Endothelial cell of umbilical vein (primary cell): ENCODE results near the gene SORT1. TPM values are rescaled to one million over a fixed set of nuclear protein-coding genes. Genes with fewer than 3 reads are reported as not detected.
"Not testable (repeated sequence)": the region's sequence is repeated elsewhere in the genome, so short reads cannot be mapped to it uniquely, and the experiment has no call there.

Experiments
- BruUV-seq: library from RNA; stranded (reverse); fragments of 400-500 nt; replicated peaks from 2 replicates; lab custom pipeline; 2021; lab: Mats Ljungman, UMichigan
- CTCF ChIA-PET: fragments of 300-600, 350-600 bp; sonication (Branson Sonifier 250); formaldehyde crosslinking; loops from one replicate; lab custom pipeline; 2021; ENCODE audit warnings: antibody characterized with exemption, inconsistent platforms; lab: Charles Lee
- POLR2A ChIA-PET: fragments of 300-600, 350-600 bp; sonication (Branson Sonifier 250); formaldehyde crosslinking; loops from one replicate; lab custom pipeline; 2021; ENCODE audit warnings: antibody characterized with exemption, inconsistent platforms; lab: Charles Lee
- DNase-seq: peaks from one replicate; pipeline ENCODE4 v3.0.0-alpha.2; 2011; ENCODE audit warnings: low read depth, low spot score
- FAIRE-seq: peaks from 2 replicates; lab custom pipeline; 2011; peaks lifted over from hg19 to GRCh38; lab: Jason Lieb, UNC
- H2AFZ ChIP-seq: 2 replicates; pipeline ENCODE4 v1.6.0; 2012; ENCODE audit warnings: low read depth, low read length, control low read depth, inconsistent platforms
- H3K27ac ChIP-seq: 2 replicates; pipeline ENCODE4 v1.5.1; 2011; ENCODE audit warnings: low read depth, mild to moderate bottlenecking, control low read depth, low read length, moderate library complexity; ENCODE audit not compliant: insufficient read depth
- H3K27me3 ChIP-seq, 2 experiments: 2 replicates each; pipeline versions ENCODE4 v1.6.0 to v1.6.1; 2011; ENCODE audit warnings: low read length in 2 of 2, mixed read lengths in 1 of 2; ENCODE audit not compliant: control insufficient read depth in 2 of 2, insufficient read depth in 2 of 2
- H3K36me3 ChIP-seq, 2 experiments: 2 replicates in 1 of 2; 3 replicates in 1 of 2; pipeline ENCODE4 v1.5.1; 2011; ENCODE audit warnings: low read length in 2 of 2, mild to moderate bottlenecking in 1 of 2, moderate library complexity in 1 of 2; ENCODE audit not compliant: control insufficient read depth in 2 of 2, insufficient read depth in 2 of 2; ENCODE audit errors: extremely low read depth in 1 of 2
- H3K4me1 ChIP-seq: 3 replicates; pipeline ENCODE4 v1.5.1; 2011; ENCODE audit warnings: mild to moderate bottlenecking, low read length; ENCODE audit not compliant: control insufficient read depth, insufficient read depth; ENCODE audit errors: extremely low read depth
- H3K4me2 ChIP-seq: 2 replicates; pipeline ENCODE4 v1.6.1; 2011; ENCODE audit warnings: low read length, control low read depth, mixed read lengths; ENCODE audit not compliant: insufficient read depth
- H3K4me3 ChIP-seq, 3 experiments: fragments of 200-600 bp in 1 of 3; sonication (generic), shearing (Covaris generic) in 1 of 3; replicated peaks in 1 of 3; 2 replicates each; pipeline ENCODE4 v1.5.1; 2011 to 2016; ENCODE audit warnings: control low read depth in 3 of 3, low read length in 3 of 3, mild to moderate bottlenecking in 2 of 3, inconsistent platforms in 1 of 3, low read depth in 1 of 3, moderate library complexity in 1 of 3; ENCODE audit not compliant: insufficient read depth in 1 of 3
- H3K79me2 ChIP-seq: 2 replicates; pipeline ENCODE4 v1.6.0; 2012; ENCODE audit warnings: low read length, inconsistent platforms; ENCODE audit not compliant: control insufficient read depth, insufficient read depth
- H3K9ac ChIP-seq: replicated peaks from 2 replicates; pipeline ENCODE3; 2011; ENCODE audit warnings: low read length, control low read depth; ENCODE audit not compliant: insufficient read depth; ENCODE audit errors: extremely low read depth
- H3K9me1 ChIP-seq: replicated peaks from 3 replicates; pipeline ENCODE4 v1.6.0; 2011; ENCODE audit warnings: mild to moderate bottlenecking, low read length; ENCODE audit not compliant: control insufficient read depth, insufficient read depth; ENCODE audit errors: extremely low read depth
- H3K9me3 ChIP-seq: replicated peaks from 2 replicates; pipeline ENCODE4 v1.5.1; 2012; ENCODE audit warnings: low read length, inconsistent platforms; ENCODE audit not compliant: control insufficient read depth, insufficient read depth
- H4K20me1 ChIP-seq: replicated peaks from 2 replicates; pipeline ENCODE3; 2011; ENCODE audit warnings: mild to moderate bottlenecking, low read length; ENCODE audit not compliant: control insufficient read depth, insufficient read depth; ENCODE audit errors: extremely low read depth
- FOS ChIP-seq: IDR thresholded peaks from 2 replicates; pipeline ENCODE4 v1.6.1; 2011; ENCODE audit warnings: mild to moderate bottlenecking, low read length, moderate library complexity, borderline replicate concordance; ENCODE audit not compliant: insufficient read depth
- MAX ChIP-seq: IDR thresholded peaks from 2 replicates; pipeline ENCODE4 v1.6.1; 2011; ENCODE audit not compliant: insufficient read depth, insufficient read length
- MYC ChIP-seq: IDR thresholded peaks from one replicate; pipeline ENCODE4 v1.6.1; 2011; ENCODE audit warnings: mild to moderate bottlenecking, low read depth, low read length
- dilution Hi-C: fragments of 300-500 bp; cut with MboI; formaldehyde crosslinking; loops from one replicate; pipeline ENCODE4 v1.15.0; 2019; ENCODE audit warnings: low sequenced_read_pairs; ENCODE audit not compliant: extremely low pct_ligation_motif_present
- intact Hi-C: fragments of 100-400 bp; cut with micrococcal nuclease; formaldehyde crosslinking; loops from one replicate; pipeline ENCODE4 v1.10.0; 2022
- polyA plus RNA-seq, 4 experiments: library from polyadenylated mRNA; depleted of rRNA in 3 of 4; stranded (reverse) in 3 of 4; unstranded in 1 of 4; fragments of >200 nt; gene quantifications; 2 replicates each; pipeline versions ENCODE4 v1.2.1 to v1.2.3, GENCODE V29; 2011 to 2012; ENCODE audit warnings: missing spikeins in 1 of 4
- total RNA-seq: library from RNA; stranded (reverse); gene quantifications from 2 replicates; pipeline ENCODE4 v1.2.3, GENCODE V29; 2021

The SORT1 gene
- total and polyA plus RNA-seq, 2 donors (not counting 3 experiments of a cell fraction or from before 2014, with no cell fraction given): 6.8 to 17.8 TPM

DNA sequence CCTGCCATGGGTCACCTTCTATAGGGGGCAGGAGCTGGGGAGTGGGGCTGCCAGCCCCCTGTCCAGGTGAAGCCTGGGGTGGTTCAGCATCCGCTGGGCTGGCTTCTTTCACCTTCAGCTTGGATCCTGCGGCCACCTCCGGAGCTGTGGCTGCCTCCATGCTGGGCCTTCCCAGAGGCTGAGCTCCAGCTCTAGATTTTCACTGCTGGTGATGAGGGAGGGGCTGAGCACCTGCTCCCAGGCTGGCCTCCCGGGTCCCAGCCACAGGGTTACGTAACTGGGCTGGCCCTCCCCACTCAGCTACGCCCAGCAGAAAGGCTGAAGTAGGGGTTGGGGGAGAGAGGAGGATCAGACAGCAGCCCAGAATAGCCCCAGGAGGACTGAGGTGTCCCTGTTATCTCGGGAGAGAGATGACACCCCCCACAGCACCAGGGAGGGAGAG, 90.9 kb downstream of the SORT1 start, which contains the start of gene MYBPHL:
TSS of gene MYBPHL (minus strand) at position 180 of the 442 bp plus-strand sequence. CDS start at position 160, 20 bp downstream.
- TF ChIP-seq MYC: no peak
- no peak for TF ChIP-seq MAX
- TF ChIP-seq FOS: no peak
- H3K9me3 ChIP-seq: no peaks in the 10 kb centered on the region
- CTCF ChIA-PET: no interaction called here
- intact Hi-C loops (no loop called here), dilution Hi-C loops (no loop called here)
- POLR2A ChIA-PET: no interaction called here
- FAIRE-seq (no peak), DNase-seq (no peak)
- no peak within 1 kb of the TSS for H3K4me2 ChIP-seq
- no peaks in the 10 kb centered on the region for H3K9me1 ChIP-seq
- no peaks in the 10 kb centered on the region for H3K36me3 ChIP-seq
- H2AFZ ChIP-seq: no peak within 1 kb of the TSS
- peaks cover 6 to 11% of the 10 kb centered on the region in 2 experiments for H3K27me3 ChIP-seq
- no peak within 1 kb of the TSS for H3K4me3 ChIP-seq
- no peaks in the 10 kb centered on the region for H4K20me1 ChIP-seq
- H3K9ac ChIP-seq: no peak within 1 kb of the TSS
- no TSS peak for BruUV-seq
- no peak within 1 kb of the TSS for H3K27ac ChIP-seq
- H3K79me2 ChIP-seq: no peaks in the 10 kb centered on the region
- no peaks in the 10 kb centered on the region for H3K4me1 ChIP-seq

- H3K9me1 ChIP-seq, H3K4me3 ChIP-seq, H3K27ac ChIP-seq, BruUV-seq, H3K36me3 ChIP-seq, H4K20me1 ChIP-seq, H2AFZ ChIP-seq, H3K9ac ChIP-seq, DNase-seq, intact Hi-C loops, FAIRE-seq, POLR2A ChIA-PET, H3K4me1 ChIP-seq, dilution Hi-C loops, H3K4me2 ChIP-seq, H3K79me2 ChIP-seq, H3K9me3 ChIP-seq: not testable (repeated sequence)
- CTCF ChIA-PET: interaction anchor here (0.9 to 1.0 kb wide), 2 partner anchors 20 to 52 kb away, joined by 3 read pairs; no protein-coding TSS in a partner anchor
- H3K27me3 ChIP-seq: peaks cover 5 to 12% of the 10 kb centered on the region in 2 experiments
These were observed 91.7 kb downstream of the SORT1 start for GRCh38 chr1:109305991-109306390.
